GM13977 (cell line): ENCODE data around the gene LATS2.
"Not testable (repeated sequence)": the region's sequence is repeated elsewhere in the genome, so short reads cannot be mapped to it uniquely, and the experiment has no call there.

Experiments used
- DNase-seq: peaks from one replicate; pipeline ENCODE4 v3.0.0; 2012; ENCODE audit warnings: low spot score
- in situ Hi-C: fragments of 300-500 bp; cut with MboI; formaldehyde crosslinking; loops from one replicate; pipeline ENCODE4 v1.12.0; 2022; ENCODE audit warnings: low sequenced_read_pairs, low pct_unique_long_range_greater_than_20kb, mixed read lengths, inconsistent platforms; ENCODE audit not compliant: unreplicated experiment
- TF ChIP-seq, protein P1 (sequence below): IDR thresholded peaks from 2 replicates; pipeline ENCODE4 v1.5.1; 2012; ENCODE audit warnings: mild to moderate bottlenecking, control low read depth; ENCODE audit not compliant: insufficient read depth; ENCODE audit errors: extremely low read depth, missing control alignments

The LATS2 gene

DNA sequence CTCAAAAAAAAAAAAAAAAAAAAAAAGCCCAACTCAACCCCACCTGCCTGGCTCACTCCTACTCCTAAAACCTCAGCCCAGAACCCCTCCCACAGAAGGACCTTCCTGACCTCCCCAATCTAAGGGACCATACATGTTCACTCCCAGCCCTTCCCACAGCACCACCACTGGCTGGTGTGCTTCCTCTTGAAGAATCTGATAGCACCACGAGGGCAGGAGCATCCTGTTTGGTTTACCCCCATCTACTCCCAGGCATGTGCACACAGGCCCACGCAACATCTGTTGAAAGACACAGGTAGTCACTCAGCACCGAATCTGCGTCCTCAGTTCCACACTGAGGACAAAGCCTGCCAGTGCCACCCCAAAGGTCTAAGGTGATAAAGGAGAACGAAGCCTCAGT is 8.2 kb downstream of the LATS2 start:
- in situ Hi-C loops = no loop called here
- DNase-seq = no peak
- TF ChIP-seq, protein P1, sequence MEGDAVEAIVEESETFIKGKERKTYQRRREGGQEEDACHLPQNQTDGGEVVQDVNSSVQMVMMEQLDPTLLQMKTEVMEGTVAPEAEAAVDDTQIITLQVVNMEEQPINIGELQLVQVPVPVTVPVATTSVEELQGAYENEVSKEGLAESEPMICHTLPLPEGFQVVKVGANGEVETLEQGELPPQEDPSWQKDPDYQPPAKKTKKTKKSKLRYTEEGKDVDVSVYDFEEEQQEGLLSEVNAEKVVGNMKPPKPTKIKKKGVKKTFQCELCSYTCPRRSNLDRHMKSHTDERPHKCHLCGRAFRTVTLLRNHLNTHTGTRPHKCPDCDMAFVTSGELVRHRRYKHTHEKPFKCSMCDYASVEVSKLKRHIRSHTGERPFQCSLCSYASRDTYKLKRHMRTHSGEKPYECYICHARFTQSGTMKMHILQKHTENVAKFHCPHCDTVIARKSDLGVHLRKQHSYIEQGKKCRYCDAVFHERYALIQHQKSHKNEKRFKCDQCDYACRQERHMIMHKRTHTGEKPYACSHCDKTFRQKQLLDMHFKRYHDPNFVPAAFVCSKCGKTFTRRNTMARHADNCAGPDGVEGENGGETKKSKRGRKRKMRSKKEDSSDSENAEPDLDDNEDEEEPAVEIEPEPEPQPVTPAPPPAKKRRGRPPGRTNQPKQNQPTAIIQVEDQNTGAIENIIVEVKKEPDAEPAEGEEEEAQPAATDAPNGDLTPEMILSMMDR = no peak

DNA sequence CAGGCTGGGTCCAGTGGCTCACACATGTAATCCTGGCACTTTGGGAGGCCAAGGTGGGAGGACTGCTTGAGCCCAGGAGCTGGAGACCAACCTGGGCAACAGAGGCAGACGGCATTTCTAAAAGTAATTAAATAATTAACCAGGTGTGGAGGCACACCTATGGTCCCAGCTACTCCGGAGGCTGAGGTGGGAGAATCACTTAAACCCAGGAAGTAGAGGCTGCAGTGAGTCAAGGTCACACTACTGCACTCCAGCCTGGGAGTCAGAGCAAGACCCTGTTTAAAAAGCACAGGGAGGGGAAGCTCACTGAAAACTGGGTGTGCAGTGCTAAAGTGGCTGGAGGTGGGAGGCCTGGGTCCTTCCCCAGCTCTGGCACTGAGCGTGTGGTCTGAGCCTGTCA is 9.7 kb downstream of the LATS2 start:
- DNase-seq = no peak
- TF ChIP-seq, protein P1 = no peak
- in situ Hi-C loops = no loop called here

DNA sequence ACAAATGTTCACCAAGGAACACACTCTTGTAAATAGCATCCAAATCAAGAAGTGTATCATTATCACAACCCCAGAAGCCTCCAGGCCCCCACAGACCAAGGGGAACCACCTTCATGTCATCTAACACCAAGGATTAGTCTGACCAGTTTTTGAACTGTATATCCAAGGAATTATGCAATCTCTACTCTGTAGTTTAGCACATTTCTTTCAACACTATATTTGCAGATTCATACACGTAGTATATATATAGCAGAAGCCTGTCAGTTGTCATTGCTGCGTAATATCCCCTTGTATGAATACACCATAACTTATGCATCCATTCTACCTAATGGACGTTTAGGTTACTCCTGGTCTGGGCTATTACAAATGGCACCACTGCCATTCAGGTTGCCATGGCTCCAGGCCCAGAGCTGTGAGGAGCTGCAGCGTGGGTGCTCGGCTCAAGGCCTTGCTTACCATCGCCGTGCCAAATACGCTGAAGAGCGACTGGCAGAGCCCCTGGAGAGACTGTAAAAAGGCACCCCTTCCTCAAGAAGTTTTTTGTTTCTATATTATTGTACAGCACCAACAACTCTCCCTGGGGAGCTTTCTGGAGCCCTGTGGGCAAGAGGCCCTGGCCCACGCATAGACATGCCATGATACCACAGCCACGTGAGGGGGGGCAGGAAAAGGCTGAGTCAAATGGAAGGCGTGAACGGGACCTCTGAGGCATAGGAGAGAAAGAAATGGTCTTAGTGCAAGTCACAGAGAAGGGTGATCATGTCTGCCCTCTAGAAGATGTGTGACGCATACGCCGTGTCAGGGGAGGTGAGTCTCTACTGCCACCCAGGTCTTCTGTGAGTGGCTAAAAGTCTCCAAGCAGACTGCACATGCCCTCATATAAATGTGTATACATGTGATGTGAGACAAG is 10.8 kb downstream of the LATS2 start:
- DNase-seq = no peak
- in situ Hi-C loops = no loop called here
- TF ChIP-seq, protein P1 = no peak

DNA sequence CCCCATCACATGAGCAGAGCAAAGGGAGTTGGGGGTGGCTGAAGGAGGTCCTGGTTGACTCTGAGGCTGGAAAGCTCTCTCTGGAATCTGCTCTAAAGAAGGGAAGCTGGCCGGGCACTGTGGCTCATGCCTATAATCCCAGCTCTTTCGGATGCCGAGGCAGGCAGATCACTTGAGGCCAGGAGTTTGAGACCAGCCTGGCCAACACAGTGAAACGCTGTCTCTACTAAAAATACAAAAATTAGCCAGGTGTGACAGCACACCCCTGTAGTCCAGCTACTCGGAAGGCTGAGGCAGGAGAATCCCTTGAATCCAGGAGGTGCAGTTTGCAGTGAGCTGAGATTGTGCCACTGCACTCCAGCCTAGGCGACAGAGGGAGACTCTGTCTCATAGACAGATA is 11.7 kb downstream of the LATS2 start:
- DNase-seq, in situ Hi-C loops: not testable (repeated sequence)

DNA sequence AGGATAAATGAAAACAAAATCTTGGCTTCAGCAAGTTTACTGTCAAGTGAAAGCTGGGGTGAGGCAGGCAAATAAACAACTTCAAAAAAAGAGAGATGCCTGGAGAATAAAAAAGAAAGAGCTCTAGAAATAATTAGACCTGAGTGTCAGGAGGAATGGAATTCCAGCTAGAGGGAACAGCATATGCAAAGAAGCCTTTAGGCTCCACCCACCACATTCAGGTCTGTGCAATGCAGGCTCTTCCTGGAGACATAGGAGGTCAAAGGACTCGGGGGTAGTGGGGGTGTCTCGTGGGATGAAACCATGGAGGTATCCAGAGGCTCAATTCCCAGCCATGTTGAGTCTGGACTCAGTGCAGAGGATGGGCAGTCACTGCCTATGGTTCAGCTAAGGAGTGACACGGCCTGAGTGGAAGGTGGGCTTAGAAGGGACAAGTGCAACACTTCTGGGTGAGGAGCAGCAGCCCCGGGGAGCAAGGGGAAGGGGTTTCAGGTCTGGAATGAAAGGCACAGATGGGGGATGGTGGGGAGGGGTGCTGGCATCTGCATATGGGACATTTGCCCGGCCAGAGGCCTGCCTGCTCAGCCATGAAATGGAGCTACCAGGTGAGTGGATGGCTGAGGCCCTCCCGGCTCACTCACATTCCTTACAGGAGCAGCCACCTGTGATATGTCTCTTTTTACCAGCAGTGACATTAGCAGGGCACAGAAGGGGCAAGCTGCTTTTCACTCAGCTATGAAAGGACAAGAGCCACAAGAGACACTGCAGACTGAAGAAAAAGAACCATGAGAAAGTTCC is 12.3 kb downstream of the LATS2 start:
- in situ Hi-C loops = no loop called here
- TF ChIP-seq, protein P1 = no peak
- no peak for DNase-seq

DNA sequence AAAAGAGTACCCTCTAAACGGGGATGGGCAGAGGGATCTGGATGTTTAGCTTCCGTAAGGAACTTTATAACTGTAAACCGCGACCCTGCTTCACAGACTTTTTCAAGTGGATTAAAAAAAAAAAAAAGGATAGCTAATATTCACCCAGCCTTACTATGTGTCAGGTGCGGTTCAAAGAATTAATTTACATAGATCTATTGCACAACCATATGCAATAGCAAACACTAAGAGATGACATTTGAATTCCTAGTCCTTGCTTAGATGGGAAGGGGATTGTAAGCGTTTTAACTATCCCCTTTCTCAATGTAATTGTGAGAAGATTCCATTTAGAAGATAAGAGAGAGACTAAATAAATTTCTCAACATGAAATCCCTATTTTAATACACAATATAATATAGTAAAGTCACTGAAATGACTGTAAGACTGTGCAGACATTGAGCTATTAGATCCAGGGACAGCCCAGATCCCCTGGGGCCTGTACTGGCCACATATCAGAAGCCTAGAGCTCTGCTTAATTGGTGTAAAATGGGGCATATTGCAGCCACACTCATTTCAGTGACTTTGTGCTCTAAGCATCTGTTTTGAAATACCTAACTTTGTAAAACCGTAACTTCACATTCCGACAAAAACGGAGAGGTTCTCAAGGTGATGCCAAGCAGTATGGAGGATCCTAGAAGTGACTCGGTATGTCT is 13.6 kb downstream of the LATS2 start:
- DNase-seq = no peak
- in situ Hi-C loops = no loop called here
- TF ChIP-seq, protein P1 = no peak
